NCI-H524 treated with DMSO at 0.1 percent for 48 hours (cell line): ENCODE results near the gene GYS1.
"Not testable (repeated sequence)": the region's sequence is repeated elsewhere in the genome, so short reads cannot be mapped to it uniquely, and the experiment has no call there.

Experiments used
- DNase-seq: peaks from one replicate; lab custom pipeline; 2025; lab: John Stamatoyannopoulos, UW

The GYS1 gene

GRCh38 chr19:48938256-48938655 lies 54.9 kb downstream of the GYS1 start:
- DNase-seq: no peak

DNA sequence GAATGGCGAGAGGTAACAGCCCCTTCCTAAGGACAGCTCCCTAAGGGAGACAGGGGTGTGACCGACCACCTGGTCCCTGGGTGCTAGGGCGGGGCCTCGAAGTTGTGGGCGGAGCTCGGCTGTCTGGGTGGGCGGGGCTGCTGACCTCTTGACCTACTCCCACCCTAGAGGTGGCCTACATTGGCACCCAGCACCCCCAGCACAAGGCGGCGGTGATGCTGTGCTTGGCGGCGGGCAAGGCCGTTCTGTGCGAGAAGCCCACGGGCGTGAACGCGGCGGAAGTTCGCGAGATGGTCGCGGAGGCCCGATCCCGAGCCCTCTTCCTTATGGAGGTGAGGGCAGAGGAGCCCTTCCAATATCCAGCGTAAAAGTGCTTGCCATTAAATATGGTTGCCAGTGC lies 57.2 kb downstream of the GYS1 start:
- no peak for DNase-seq

- no peak for DNase-seq
Measured at GRCh38 chr19:48934837-48935236, 58.3 kb downstream of the GYS1 start.

DNA sequence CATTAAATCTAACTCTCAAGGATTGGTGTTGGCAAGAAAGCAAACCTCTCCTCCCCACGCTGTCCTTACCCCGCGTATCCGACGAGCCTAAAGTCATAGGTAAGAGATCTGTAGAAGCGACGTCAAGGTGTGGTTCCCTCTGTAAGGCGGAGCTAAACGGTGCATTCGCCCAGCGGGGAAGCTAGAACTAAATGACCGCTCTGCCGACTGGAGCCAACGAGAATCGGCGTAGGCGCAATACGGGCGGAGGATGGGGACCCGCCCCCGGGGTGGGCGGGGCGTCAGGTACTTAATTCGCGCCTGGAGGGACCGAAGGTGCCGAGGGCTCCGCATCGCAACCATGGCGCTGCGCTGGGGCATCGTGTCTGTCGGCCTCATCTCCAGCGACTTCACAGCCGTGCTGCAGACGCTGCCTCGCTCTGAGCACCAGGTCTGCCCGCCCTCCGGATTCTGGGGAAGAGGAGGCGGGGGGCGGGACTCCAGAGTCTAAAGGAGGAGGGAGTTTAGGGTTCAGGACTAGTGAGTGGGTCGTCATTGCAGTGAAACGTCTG lies 59.7 kb downstream of the GYS1 start, which contains the start of gene DHDH:
Gene DHDH, plus strand, starts transcription at position 318 of the 551 bp plus-strand sequence. Its CDS starts 23 bp downstream, at position 341.
- peak; percentile 15 for DNase-seq

GRCh38 chr19:48928164-48929025 lies 64.7 kb downstream of the GYS1 start:
- DNase-seq: no peak

DNA sequence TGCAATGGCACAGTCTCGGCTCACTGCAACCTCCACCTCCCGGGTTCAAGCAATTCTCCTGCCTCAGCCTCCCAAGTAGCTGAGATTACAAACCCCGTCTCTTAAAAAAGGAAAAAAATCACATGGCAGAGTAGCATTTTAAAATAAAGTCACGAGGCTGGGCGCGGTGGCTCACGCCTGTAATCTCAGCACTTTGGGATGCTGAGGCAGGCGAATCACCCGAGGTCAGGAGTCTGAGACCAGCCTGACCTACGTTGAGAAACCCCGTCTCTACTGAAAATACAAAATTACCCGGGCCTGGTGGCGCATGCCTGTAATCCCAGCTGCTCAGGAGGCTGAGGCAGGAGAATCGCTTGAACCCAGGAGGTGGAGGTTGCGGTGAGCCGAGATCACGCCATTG lies 65.4 kb downstream of the GYS1 start:
- not testable (repeated sequence) for DNase-seq

- no peak for DNase-seq
Measured at GRCh38 chr19:48926909-48927308, 66.2 kb downstream of the GYS1 start.

- not testable (repeated sequence) for DNase-seq
Measured at GRCh38 chr19:48925890-48926289, 67.2 kb downstream of the GYS1 start.

GRCh38 chr19:48925240-48925843 lies 67.8 kb downstream of the GYS1 start:
- DNase-seq: no peak

DNA sequence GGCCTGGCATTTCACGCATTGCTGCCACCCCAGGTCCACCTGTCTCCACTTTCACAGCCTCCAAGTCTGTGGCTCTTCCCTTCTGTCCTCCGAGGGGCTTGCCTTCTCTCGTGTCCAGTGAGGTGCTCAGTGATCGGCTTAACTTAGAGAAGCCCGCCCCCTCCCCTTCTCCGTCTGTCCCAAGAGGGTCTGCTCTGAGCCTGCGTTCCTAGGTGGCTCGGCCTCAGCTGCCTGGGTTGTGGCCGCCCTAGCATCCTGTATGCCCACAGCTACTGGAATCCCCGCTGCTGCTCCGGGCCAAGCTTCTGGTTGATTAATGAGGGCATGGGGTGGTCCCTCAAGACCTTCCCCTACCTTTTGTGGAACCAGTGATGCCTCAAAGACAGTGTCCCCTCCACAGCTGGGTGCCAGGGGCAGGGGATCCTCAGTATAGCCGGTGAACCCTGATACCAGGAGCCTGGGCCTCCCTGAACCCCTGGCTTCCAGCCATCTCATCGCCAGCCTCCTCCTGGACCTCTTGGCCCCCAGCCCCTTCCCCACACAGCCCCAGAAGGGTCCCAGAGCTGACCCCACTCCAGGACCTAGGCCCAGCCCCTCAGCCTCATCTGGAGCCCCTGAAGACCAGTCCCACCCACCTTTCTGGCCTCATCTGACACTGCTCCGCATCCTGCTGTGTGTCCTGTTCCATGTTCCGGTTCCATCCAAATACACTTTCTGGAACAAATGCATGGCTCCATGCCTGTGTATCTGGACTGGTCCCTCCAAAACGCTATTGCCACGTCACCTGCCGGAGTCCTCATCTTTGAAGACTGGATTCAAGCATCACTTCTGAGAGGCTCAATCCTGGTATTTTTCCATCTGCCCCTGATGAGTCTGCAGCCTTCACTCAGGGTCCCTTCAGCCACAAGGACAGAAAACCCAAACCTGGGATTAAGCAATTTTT lies 70.3 kb downstream of the GYS1 start:
- no peak for DNase-seq

DNA sequence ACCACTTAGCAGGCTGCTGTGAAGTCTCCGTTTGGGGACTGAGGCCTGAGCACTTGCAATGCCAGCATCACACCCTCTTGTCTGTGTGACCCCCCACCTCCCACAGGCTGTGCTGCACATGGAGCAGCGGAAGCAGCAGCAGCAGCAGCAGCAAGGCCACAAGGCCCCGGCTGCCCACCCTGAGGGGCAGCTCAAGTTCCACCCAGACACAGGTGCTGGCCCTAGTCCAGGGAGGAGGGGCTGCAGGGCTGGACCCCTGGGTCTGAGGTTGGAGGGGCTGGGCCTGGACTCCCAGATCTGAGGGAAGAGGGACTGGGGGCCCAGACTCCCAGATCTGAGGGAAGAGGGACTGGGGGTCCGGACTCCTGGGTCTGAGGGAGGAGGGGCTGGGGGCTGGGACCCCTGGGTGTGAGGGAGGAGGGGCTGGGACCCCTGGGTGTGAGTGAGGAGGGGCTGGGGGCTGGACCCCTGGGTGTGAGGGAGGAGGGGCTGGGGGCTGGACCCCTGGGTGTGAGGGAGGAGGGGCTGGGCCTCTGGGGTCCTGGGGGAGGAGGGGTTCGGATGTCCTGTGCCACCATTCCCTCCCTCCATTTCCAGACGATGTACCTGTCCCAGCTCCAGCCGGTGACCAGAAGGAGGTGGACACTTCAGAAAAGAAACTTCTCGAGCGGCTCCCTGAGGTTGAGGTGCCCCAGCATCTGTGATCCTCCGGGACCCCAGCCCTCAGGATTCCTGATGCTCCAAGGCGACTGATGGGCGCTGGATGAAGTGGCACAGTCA lies 71.2 kb downstream of the GYS1 start:
- no peak for DNase-seq

DNA sequence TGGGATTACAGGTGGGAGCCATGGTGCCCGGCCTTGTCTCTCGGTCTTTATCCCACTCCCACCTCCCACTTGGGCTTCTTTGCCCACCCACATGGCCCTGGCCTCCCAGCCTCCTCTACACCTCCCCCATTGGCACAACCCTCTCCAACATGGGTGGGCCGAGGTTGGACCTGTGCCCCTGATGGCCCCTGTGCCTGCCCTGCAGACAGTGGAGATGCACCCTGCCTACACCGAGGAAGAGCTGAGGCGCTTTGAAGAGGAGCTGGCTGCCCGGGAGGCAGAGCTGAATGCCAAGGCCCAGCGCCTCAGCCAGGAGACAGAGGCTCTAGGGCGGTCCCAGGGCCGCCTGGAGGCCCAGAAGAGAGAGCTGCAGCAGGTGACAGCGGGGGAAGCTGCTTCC lies 72.2 kb downstream of the GYS1 start:
- DNase-seq: no peak

- not testable (repeated sequence) for DNase-seq
Measured at GRCh38 chr19:48919271-48919670, 73.8 kb downstream of the GYS1 start.

DNA sequence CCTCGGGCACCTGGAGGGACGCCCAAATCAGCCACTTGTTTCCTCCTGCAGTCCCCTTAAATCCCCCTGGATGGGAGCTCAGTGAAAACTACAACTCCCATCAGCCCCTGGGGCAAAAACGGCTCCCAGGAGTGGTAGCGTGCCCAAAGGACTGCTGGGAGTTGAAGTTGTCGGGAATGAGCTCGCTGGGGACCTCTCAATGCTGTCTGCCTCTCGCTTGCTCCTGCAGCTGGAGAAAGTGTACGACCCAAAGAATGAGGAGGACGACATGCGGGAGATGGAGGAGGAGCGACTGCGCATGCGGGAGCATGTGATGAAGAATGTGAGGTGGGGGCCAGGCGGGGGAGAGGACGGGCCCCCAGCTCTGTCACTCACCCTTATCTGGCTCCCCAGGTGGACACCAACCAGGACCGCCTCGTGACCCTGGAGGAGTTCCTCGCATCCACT lies 74.3 kb downstream of the GYS1 start:
- DNase-seq: no peak
